ENCODE measurements around the gene ZNF385A. TPM values are rescaled to one million over a fixed set of nuclear protein-coding genes. Genes with fewer than 3 reads are reported as not detected.

The ZNF385A gene
- total RNA-seq, 1 experiment from 2014 or later = 5.7 TPM

- WGBS (ENCODE audit: extremely low coverage, insufficient read length, low lambda C conversion rate) = no CpG with 5 or more reads among the region's 3 CpGs
- no peak overlapping the region for H3K4me3 Mint-ChIP-seq
- Histone ChIP-seq H3K27me3 (ENCODE audit: insufficient read depth, low read length) (no peaks in the 10 kb centered on the region), H3K9me3 (ENCODE audit: control insufficient read depth, low read depth, low read length) (no peaks in the 10 kb centered on the region), H3K18ac (ENCODE audit: insufficient read length, low read depth, low read length) (no peak overlapping the region), H3K56ac (ENCODE audit: insufficient read length, low read depth, low read length) (no peak overlapping the region), H3K79me2 (ENCODE audit: insufficient read depth, low read length) (no peaks in the 10 kb centered on the region), H3K27ac (ENCODE audit: insufficient read length, low read depth, low read length) (no peak overlapping the region), H2AFZ (ENCODE audit: low read length) (no peak overlapping the region), H3K23ac (ENCODE audit: insufficient read length, low read depth, low read length) (no peak overlapping the region), H3K23me2 (ENCODE audit: insufficient read length, low read depth, low read length, poor library complexity, severe bottlenecking) (no peaks in the 10 kb centered on the region), H4K91ac (ENCODE audit: insufficient read length, low read depth, low read length) (no peak overlapping the region), H3K79me1 (ENCODE audit: insufficient read depth, low read depth, low read length, poor library complexity, severe bottlenecking) (no peaks in the 10 kb centered on the region), H2BK20ac (ENCODE audit: low read depth, low read length, poor library complexity, severe bottlenecking) (no peak overlapping the region), H3K4me2 (ENCODE audit: insufficient read depth, insufficient read length, low read length) (no peak overlapping the region), H3K14ac (ENCODE audit: insufficient read depth, low read length) (no peak overlapping the region), H3K4ac (ENCODE audit: low read depth, low read length) (no peak overlapping the region), H4K20me1 (ENCODE audit: control insufficient read depth, insufficient read depth, insufficient read length) (no peaks in the 10 kb centered on the region), H3K9ac (ENCODE audit: extremely low read depth, insufficient read length, low read length) (no peak overlapping the region), H2BK15ac (ENCODE audit: low read depth, low read length) (0 out of 2 replicates have a peak overlapping the region, but pooled peaks have one; percentile 24), H4K8ac (replicated peaks; ENCODE audit: insufficient read length, low read depth, low read length) (no peak overlapping the region), H2BK120ac (ENCODE audit: low read depth, low read length, poor library complexity, severe bottlenecking) (no peak overlapping the region), H3K4me1 (ENCODE audit: insufficient read depth, low read length) (no peaks in the 10 kb centered on the region), H2AK5ac (ENCODE audit: insufficient read length, low read length) (no peak overlapping the region), H3T11ph (ENCODE audit: low read length) (no peak overlapping the region), H4K5ac (ENCODE audit: insufficient read length, low read depth, low read length) (no peak overlapping the region), H2BK12ac (ENCODE audit: insufficient read length, low read depth, low read length) (no peak overlapping the region), H2BK5ac (ENCODE audit: insufficient read length, low read length) (no peak overlapping the region)
- H3K36me3 Mint-ChIP-seq (ENCODE audit: insufficient read depth in 1 of 3, low read depth in 3 of 3) = peaks cover 9 to 22% (median 17%) of the 10 kb centered on the region in 3 experiments; a peak in 6 of 7 replicates
- no peak for DNase-seq
- TF ChIP-seq CTCF (conservative IDR thresholded peaks at IDR 0.05) = no peak
- H3K4me1 Mint-ChIP-seq = peaks cover 2 to 3% of the 10 kb centered on the region in 2 experiments; a peak in 2 of 4 replicates
- H3K27ac Mint-ChIP-seq = no peak overlapping the region
- no peaks in the 10 kb centered on the region for H3K27me3 Mint-ChIP-seq (ENCODE audit: low read depth)
- no peaks in the 10 kb centered on the region for H3K9me3 Mint-ChIP-seq
Observed at GRCh38 chr12:54337280-54337842, 47.2 kb downstream of the ZNF385A start.
